Stimulated activated CD8-positive, alpha-beta memory T cell treated with anti-CD3 and anti-CD28 coated beads, Interleukin-7, amount 100 ng/mL, for 1 hour (primary cell): ENCODE data around the gene SVEP1.
"Not testable (repeated sequence)": the region's sequence is repeated elsewhere in the genome, so short reads cannot be mapped to it uniquely, and the experiment has no call there.

ENCODE experiments used
- DNase-seq, 2 donors: peaks; one replicate each; pipeline ENCODE4 v3.0.0-alpha.2; 2020; ENCODE audit warnings: low read depth in 2 of 2

Gene SVEP1

DNA sequence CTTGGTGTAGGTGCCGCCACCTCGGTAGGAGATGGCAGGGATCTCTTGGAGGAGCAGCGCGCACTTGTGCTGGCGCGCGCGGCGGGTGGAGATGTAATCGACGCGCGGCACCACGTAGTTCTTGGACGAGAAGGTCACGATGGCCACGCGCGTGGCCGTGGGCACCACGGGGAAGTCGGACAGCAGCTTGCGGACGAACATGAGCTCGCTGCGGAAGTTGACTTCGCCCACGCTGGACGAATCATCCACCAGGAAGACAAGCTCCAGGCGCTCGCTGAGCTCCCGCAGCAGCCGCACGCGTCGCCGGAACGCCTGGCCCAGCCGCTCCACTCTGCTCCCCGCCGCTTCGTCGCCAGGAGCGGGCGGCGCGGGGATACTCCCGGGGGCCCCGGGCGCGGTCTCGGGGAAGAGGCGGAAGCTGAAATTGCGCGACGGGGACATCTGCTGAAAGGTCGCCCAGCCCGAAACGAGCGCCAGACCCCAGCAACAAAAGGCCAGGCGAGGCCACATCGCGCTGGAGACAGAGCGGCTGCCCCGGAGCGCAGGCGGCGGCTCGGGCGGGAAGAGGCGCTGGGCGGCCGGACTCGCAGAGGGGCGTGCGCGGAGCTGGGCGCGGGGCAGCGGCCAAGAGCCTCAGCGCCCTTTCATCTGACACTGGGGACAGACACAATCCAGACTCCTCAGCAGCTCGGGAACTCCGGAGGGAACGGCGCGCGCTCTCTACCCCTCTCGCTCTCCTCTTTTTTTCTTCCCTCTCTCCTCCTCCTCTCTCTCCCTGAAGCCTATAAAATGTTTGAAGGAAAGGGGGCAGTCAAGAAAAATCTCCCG lies at the start of gene SVEP1:
TSS of gene SVEP1 (minus strand) at position 708 of the 828 bp plus-strand sequence. CDS start at position 510, 198 bp downstream.
- DNase-seq = no peak

DNA sequence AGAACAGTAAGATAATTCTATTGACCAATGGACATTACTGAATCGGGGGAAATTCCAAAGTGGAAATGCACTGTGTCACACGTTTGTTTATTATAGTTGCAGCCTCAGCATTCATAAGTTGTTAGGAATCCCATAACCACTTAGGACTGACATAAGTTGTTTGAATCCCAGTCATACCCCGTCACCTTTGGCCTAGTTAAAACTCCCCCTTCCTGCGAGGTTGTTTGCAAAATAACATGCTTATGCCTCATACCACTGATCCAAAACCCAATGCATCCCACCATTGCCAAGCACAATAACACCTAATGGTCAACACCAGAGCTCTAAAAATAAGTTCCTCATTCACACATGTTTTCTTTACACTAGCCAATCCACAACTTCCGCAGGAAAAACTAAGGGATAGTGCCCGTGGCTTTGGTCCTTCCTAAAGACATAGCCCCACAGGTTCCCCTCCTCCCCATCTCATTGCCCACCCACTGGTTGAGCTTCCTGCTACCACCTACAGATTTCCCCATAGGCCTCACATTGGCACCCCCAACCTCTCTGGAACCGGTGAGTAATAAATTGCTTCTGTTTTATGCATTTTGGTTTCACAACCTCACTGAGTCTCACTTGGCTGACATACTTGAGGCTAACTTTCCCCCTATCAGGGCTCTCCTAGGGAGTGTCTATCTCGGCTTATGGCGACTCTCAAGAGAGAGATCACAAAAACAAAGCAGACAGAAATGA lies 46.7 kb upstream of the SVEP1 start:
- no peak for DNase-seq

DNA sequence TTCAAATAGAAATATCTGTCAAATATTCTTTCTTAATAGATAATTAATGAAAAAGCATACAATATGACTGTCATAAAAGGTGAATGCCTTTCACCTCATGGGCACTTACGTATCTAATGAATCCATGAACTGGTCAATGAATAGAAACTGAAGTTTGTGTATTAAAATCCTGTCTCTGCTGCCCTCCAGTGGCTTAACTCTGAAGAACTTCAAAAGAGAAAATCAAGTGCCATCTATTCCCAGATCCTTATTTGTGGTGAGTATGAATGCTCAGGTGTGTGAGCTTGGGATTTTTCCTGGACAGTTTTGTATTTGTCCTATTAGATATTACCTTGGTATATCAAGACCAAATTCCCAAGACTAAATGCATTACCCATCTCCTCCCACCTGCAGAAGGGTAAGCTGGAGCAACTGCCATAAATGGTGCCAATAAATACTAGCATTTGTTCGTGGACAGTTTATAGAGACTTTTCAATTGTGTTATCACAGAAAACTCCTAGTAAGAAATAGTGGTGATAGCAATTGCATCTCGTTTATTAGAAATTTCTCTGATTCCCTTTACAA lies 44.0 kb upstream of the SVEP1 start:
- DNase-seq = no peak

DNA sequence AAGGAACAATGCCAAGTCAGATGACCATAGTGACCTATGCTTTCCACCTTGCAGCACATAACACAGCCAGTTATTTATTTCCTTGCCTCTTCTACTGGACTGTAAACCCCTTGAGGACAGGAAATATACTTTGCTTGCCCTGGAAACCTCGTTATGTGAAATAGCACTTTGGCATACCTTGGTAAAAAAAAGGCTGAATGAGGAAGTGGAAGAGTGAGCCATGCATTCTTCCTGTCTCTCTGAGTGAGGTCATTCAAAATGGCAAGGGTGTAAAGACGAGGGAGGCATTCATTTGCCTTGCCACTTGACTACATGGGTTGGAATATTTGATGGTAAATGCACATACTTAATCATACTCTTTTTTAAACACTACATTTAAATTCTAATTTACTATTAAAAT lies 42.8 kb upstream of the SVEP1 start:
- no peak for DNase-seq

DNA sequence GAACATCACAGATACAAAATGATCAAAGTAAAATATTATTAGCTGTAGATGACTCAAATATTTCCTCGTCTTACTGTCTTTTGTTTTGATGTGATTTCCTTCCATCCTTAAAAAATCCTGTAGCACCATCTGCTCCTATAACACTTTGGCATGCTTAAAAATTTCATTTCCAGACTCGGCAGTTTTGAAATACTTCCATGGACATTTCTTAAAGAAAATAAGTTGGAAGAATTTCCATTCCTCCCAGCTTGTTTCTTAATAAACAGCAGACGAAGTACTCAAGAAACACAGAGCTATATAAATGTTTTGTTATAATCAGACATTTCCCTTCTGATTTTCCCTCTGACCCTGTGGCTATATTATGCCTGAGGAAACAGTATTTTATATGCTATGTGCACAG lies 41.2 kb upstream of the SVEP1 start:
- DNase-seq = no peak

DNA sequence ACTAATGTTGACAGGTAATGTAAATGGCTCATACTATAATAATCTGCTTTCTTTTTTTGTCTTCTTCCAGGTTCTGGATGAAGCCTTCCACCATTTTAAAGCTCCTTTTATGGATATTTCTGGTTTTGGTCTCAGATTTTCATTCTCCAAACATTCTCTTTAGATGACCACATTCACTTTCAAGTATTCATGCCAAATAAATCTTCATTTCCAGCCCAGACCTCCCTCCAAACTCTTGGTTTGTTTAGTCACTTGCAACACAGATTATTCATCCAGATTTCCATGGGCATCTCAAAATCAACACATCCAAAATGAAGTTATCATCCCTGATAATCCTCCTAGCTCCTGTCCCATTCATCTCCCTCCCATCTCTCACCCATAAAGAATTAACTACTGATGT lies 40.3 kb upstream of the SVEP1 start:
- no peak for DNase-seq

DNA sequence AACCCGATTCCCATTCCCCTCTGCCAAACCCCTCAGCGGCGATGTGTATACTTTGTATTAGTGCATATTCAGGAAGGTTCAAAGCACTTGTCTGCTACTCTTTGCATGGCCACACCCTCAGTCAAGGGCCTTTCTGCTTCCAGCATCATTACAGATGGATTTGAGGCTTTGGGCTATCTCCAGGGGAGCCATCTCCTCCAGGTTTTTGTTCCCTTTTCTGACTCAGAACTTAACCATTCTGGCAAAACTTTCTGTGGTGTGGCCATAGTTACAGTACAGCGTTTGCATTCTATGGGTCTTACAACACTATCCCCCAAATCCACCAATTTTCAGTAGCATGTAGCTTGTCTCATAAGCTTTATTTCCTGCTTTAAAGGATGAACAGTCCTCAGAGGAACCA lies 36.0 kb upstream of the SVEP1 start:
- DNase-seq = no peak

DNA sequence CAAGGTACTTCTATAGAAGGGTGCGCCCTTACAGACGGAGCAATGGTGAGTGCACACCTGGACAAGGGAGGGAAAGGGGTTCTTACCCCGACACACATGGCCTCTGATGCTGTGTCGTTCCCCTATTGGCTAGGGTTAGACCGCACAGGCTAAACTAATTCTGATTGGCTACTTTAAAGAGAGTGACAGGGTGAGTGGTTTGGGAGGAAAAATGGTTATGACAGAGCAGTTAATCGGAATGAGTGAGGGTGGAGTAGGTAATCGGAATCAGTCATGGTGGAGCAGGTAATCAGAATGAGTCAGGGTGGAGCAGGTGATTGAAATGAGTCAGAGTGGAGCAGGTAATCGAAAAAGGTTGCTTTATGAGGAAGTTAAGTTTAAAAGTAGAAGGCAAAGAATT lies 35.0 kb upstream of the SVEP1 start:
- not testable (repeated sequence) for DNase-seq

DNA sequence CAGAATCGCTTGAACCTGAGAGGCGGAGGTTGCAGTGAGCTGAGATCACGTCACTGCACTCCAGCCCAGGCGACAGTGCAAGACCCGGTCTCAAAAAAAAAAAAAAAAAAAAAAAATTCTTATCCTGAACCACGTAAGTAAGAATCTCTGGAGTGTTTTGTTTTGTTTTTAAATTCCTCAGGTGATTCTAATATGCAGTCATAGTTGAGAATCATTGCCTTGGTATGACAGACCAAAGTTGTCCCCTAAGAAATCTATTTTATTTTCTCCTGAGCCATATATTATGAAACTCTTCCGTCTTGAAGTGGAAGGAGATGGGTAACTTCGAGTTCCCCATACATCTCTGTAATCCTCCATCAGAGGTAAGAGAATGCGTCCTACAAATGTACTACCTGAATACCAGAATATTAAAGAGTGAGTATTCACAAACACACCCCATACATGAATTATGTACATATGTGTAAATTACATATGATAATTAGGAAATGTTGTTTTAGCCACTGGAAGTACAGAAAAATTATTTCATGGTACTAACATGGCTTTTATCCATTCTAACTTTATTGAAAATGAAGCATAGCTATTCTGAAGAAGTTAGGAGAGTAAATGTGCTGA lies 26.7 kb upstream of the SVEP1 start:
- no peak for DNase-seq

DNA sequence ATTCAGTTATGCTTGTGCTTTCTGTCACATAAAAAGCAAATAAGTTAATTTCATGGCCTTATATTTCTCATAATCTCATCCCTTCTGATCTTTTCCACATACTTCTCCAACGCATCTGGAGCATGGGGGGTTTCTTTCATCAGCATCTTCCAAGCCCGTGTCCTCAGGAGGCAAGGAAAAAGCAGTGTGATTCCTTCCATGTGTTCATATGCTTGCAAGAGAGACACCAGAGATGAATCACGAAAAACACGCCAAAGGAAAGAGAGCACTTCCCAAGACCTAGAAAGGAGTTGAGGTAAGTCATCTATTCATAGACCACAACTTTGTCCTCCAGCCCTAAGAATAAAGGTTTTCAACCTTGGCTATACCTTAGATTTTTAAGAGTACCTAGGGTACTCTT lies 26.0 kb upstream of the SVEP1 start:
- no peak for DNase-seq

DNA sequence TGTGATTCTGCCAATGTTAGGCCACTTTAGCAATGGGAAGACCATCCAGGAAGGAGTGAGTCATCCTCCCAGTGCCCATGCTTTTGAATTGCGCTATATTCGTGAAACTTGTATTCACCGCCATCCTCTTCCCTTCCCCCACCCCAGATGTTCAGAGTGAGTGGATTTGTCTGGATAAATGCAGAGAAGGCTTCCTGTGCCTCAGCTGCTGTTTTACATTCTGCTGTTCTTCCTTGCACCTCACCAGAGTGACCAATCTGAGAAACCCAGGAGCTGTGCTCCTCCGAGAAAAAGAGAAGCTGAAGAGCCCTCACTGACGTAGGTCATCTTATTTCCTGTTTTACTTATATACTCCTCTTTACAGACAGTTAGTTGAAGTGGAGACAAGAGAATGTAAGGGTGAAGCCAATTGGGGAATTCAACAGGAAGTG lies 24.6 kb upstream of the SVEP1 start:
- DNase-seq = no peak

DNA sequence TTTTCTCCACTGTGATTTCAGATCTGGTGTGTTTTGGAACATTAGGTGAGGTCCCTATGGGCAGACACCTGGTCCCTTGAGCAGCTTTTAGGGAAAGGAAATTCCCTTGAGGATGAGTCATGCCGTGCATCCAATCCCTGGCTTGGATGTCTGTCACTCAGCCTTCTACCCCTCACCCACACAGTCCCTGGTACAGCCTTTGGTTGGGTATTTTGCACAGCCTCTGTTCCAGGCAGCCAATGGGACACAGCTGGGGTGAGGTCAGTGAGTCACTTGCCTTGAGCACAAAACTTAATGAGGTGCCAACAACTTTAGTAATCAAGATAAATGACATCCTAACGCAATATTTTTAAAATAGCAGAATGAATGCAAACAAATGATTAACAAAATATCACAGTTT lies 22.7 kb upstream of the SVEP1 start:
- no peak for DNase-seq

DNA sequence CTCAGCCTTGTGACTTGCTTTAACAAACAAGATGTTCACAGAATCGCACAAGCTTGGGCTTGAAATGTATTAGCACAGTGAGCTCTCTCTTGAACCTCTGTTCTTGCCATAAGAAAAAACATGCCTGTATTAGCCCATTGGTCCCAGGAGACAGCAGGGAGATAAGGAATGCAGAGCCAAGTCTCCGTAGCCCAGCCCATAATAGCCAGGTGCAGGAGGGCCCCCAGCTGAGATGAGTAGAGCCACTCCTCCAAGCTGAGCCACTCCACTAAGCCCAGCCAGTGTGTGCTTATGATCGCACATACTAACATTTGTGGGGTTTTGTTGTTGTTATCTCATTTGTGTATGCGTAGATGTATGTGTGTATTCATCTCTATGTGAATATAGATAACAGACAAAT lies 21.6 kb upstream of the SVEP1 start:
- no peak for DNase-seq

DNA sequence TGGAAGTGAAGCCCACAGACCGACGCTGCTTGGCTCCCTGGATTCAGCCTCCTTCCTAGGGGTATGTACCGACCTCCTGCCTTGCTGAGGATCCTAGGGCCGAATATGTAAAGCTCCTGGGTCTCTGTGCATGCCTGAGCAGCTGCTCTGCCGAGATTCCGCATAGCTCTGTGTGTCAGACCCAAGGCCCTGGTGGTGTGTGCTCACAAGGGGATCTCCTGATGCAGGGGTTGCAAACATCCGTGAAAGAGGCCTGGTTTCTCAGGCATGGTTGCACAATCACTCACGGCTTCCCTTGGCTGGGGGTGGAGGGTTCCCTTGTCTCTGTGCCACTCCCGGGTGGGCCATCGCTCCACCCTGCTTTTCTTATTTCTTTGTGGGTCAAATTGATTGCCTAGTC lies 19.9 kb upstream of the SVEP1 start:
- no peak for DNase-seq

DNA sequence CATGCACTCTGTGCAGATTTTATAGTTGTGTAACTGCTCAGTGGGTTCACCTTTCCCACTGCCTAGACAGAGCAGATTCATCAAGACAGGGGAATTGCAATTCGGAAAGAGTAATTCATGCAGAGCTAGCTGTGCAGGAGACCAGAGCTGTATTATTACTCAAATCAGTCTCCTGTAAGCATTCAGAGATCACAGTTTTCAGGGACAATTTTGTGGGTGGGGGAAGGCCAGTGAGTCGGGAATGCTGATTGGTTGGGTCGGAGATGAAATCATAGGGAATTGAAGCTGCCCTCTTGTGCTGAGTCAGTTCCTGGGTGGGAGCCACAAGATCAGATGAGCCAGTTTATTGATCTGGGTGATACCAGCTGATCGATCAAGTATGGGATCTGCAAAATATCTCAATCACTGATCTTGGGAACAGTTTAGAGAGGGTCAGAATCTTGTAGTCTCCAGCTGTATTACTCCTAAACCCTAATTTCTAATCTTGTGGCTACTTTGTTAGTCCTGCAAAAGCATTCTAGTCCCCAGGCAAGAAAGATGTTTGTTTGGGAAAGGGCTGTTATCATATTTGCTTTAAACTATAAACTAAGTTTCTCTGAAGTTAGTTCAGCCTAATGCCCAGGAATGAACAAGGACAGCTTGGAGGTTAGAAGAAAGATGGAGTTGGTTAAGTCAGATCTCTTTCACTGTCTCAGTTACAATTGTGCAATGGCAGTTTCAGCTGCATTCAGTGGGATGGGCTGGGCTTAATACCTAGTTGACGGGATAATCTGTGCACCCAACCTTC lies 12.7 kb upstream of the SVEP1 start:
- DNase-seq = no peak

DNA sequence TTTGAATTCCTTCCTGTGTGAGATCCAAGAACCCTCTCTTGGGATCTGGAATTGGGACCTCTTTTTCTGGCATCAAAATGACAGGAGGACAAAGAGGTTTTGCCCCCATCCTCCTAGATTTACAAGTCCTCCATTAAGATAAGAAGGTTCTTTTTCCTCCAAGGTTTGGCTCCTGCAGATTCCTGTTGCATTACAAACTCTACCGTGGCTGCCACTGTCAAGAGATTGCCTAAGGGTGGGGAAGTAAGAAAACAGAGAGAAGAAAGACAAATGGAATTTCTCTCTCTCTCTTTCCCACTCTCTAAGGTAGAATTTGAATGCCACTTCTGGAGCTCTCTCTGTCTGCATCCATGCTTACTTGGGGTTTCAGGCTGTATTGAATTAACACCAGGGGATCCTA lies 12.0 kb upstream of the SVEP1 start:
- no peak for DNase-seq

DNA sequence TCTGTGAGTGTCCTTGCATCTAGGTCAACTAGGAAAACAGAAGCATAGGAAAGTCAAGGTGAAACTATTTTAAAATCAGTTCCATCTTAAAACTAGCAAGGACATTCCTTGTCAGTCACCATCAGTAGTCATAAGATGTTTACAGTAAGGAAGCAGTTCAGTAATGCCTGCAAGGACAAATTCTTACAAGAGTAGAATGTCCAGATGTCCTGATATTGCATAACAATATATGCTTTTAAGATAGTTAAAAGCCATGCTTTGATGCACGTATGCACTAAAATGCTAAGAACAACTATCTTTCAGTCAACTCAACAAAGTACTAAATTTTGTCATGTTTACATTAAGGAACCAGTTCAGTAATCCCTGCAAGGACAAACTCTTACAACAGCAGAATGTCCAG lies 11.3 kb upstream of the SVEP1 start:
- DNase-seq = no peak

DNA sequence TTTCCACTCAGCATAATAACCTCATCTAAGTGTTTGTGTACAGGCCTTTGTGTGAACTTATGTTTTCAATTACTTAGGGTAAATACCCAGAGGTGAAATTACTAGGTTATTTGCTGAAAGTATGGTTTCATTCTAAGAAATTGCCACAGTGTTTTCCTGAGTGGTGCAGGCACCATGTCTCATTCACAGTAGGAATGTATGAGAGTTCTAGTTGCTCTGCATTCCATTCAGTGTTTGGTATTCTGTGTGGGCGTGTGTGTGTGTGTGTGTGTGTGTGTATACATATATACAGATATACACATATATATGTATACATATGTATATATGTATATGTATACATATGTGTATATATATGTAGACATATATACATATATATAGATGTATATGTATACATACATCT lies 8.8 kb upstream of the SVEP1 start:
- no peak for DNase-seq

DNA sequence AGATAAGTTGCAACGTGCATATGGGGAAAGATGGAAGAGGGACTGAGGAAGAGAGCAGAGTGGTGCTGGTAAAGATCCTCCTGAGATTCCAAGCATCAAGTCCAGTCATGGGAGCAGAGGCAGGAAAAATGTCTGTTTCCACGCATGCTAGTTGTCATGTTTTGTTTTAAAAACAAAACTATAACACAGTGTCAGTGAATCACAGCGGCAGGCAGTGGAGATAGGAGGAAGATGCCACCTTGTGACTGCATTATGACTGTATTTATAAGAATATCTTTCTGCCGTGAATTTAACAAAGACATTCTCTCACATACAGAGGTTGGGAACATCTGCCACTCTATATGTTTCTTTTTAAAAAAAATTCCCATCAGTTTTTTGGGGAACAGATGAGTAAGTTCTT lies 3.7 kb upstream of the SVEP1 start:
- no peak for DNase-seq

DNA sequence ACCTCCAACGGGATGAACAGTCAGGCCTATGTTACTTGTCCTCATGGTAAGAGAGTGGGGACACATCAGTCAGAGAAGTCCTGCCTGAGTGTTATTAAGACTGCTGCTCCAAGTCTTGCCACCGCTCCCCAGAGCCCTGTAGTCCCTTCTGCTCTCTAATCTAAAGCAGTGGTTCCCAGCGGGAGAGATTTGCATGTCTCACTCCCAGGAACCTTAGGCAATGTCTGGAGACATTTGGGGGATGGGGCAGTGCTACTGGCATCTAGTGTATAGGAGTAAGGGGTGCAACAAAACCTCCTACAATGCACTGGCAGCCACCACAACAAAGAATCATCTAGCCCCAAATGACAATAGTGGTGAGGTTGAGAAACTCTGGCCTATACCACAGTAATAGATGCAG lies 2.6 kb upstream of the SVEP1 start:
- no peak for DNase-seq

DNA sequence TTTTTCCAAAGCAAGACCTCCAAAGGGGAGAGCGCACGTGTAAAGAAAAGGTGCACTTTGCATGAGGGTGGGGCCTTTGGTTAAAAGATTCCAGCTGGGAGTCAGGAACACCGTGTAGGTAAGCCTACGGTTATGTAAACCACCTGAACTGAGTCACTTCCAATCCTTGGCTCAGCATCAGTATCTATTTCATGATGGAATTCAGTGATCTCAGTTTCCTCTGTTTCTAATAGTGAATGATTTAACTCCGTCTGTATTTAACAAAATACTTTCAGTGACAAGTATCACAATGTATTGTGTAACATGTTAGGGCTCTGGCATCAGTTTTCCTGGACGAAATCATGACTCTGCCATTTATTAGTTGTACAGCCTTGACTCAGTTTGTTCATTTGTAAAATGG lies 1.3 kb upstream of the SVEP1 start:
- DNase-seq = no peak

DNA sequence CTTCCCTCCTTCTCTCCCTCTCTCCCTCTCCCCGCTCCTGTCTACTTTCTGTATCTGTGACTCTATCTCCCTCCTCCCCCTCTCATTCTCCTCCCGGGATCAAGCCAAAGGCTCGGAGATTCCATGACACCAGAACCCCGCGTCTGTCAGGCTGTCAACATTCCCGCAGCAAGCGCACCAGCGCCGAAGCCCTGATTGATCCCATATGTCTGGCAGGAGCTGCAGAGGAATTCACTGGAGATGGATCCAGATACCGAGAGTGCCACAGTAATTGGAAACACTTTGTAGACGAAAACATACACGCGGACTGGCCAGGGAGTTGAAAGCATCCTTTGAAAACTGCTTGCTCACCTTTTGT lies 300 bp upstream of the SVEP1 start:
- no peak for DNase-seq
